C4-2B (cell line): Measurements from ENCODE around the gene RAB17.

ENCODE experiments used
- CTCF ChIP-seq: fragments of 450-650 bp; conservative IDR thresholded peaks from 2 replicates; pipeline ENCODE4 v1.5.1; 2017; ENCODE audit warnings: mild to moderate bottlenecking
- ZFX ChIP-seq: fragments of 450-650 bp; IDR thresholded peaks from 2 replicates; pipeline ENCODE4 v1.6.1; 2017

- TF ChIP-seq CTCF (no peak), ZFX (no peak)
Measured at GRCh38 chr2:237601453-237602116, 11.1 kb upstream of the RAB17 start.
